GM19397 (cell line): ENCODE data around the gene PLA2G7.

Experiments
- ATAC-seq: cut with Tn5 transposase; IDR thresholded peaks from one replicate; pipeline ENCODE4 v1.9.1; 2021; ENCODE audit warnings: mild to moderate bottlenecking, moderate library complexity; ENCODE audit not compliant: unreplicated experiment

PLA2G7 gene

GRCh38 chr6:46690141-46690755 lies 44.9 kb downstream of the PLA2G7 start:
- no peak for ATAC-seq

GRCh38 chr6:46689657-46690056 lies 45.5 kb downstream of the PLA2G7 start:
- ATAC-seq: no peak

DNA sequence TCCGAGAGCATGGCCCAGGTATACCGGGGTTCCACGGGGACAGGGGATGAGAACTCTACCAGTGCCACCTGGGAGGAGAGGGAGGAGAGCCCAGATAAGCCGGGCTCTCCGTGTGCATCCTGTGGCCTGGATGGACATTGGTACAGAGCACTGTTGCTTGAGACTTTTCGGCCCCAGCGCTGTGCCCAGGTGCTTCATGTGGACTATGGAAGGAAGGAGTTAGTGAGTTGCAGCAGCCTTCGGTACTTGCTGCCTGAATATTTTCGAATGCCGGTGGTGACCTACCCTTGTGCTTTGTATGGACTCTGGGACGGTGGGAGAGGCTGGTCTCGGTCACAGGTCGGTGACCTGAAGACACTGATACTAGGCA lies 46.2 kb downstream of the PLA2G7 start:
- ATAC-seq: no peak

DNA sequence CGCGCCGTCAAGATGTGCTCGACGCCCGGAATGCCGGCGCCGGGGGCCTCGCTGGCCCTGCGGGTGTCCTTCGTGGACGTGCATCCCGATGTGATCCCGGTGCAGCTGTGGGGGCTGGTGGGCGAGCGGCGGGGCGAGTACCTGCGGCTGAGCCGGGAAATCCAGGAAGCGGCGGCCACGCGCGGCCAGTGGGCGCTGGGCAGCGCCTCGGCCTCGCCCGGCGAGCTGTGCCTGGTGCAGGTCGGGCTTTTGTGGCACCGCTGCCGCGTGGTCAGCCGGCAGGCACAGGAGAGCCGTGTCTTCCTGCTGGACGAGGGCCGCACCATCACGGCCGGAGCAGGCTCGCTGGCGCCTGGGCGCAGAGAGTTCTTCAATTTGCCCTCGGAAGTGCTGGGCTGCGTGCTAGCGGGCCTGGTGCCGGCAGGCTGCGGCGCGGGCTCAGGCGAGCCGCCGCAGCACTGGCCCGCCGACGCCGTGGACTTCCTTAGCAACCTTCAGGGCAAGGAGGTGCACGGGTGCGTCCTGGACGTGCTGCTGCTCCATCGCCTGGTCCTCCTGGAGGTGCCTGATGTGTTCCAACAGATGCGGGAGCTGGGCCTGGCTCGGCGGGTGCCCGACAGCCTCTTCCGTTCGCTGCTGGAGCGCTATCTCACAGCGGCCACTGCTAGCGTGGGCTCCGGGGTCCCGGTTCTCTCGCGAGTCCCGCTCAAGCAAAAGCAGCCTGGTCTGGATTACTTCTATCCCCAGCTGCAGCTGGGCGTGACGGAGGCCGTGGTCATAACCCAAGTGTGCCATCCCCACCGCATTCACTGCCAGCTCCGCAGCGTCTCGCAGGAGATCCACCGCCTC lies 46.8 kb downstream of the PLA2G7 start:
- no peak for ATAC-seq

GRCh38 chr6:46687619-46688097 lies 47.5 kb downstream of the PLA2G7 start, which contains the start of gene TDRD6:
Gene TDRD6 (plus strand): TSS chr6:46687885. CDS start chr6:46688129, 244 bp downstream.
- no peak for ATAC-seq

DNA sequence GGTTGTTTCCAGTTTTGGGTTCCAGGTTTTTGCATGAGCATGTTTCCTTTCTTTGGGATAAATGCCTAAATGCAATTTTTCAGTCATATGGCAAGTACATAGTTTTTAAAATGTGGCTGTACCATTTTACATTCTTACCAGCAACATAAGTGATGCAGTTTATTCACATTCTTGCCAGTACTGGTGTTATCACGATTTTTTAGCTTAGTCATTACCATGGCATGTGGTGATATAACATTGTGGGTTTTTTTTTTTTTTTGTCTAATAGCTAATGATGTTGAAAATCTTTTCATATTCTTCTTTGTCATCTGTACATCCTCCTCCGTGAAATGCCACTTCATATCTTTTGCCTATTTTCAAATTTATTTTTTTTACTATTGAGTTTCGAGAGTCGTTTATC lies 50.4 kb downstream of the PLA2G7 start:
- ATAC-seq: no peak

- ATAC-seq: no peak
Observed at GRCh38 chr6:46677314-46677654, 57.9 kb downstream of the PLA2G7 start.

- no peak for ATAC-seq
Observed at GRCh38 chr6:46676604-46677313, 58.4 kb downstream of the PLA2G7 start.

GRCh38 chr6:46674410-46674809 lies 60.8 kb downstream of the PLA2G7 start:
- ATAC-seq: no peak

- no peak for ATAC-seq
Observed at GRCh38 chr6:46667377-46667776, 67.8 kb downstream of the PLA2G7 start.

DNA sequence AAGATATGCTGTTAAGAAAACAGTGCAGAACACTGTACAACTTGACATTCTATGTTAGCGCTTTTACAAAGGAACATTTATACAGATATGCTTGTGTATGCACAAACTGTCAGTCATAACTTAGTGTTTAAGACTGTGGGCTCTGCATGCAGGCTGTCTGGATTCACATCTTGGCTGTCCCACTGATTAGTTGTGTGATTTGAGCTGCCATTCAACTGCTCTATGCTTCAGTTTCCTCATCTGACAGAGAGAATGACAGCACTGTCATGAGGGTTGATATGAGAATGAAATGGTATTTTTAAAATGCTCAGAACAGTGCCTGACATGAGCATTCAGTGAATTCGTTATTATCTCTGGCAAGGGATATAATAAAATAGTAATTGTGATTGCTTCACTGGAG lies 73.7 kb downstream of the PLA2G7 start:
- no peak for ATAC-seq

GRCh38 chr6:46657642-46658041 lies 77.5 kb downstream of the PLA2G7 start:
- no peak for ATAC-seq

DNA sequence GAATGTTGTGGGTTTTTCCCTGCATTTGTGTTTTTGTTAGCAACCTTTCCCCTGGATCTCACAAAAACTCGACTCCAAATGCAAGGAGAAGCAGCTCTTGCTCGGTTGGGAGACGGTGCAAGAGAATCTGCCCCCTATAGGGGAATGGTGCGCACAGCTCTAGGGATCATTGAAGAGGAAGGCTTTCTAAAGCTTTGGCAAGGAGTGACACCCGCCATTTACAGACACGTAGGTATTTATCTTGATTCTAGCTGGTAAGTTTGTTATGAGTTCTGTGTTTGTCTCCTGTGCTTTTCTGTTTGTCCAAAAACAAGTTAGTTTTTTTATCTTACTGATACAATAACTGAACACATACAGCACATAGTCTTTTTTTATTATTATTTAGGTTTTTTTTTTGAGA lies 79.4 kb downstream of the PLA2G7 start:
- ATAC-seq: no peak
